Erythroblast (primary cell): ENCODE measurements around the gene TSSK3.

Experiments
- DNase-seq, 2 experiments: peaks; one replicate each; lab custom pipeline; 2025; lab: John Stamatoyannopoulos, UW
- GATA1 ChIP-seq: IDR thresholded peaks from 2 replicates; pipeline ENCODE4 v1.6.1; 2011; ENCODE audit warnings: low read depth, mild to moderate bottlenecking, control low read depth, low read length, moderate library complexity
- POLR2A ChIP-seq: IDR thresholded peaks from 2 replicates; pipeline ENCODE4 v1.6.1; 2011; ENCODE audit warnings: mild to moderate bottlenecking, low read length

TSSK3 gene

GRCh38 chr1:32362474-32363313, at the start of gene TSSK3, which contains the start of gene FAM229A:
TSS of gene TSSK3 (plus strand) at chr1:32362539. CDS start at chr1:32362702, 163 bp downstream.
TSS of gene FAM229A (minus strand) at chr1:32362485. CDS start at chr1:32362091, 394 bp downstream.
- DNase-seq, result no peak
- TF ChIP-seq POLR2A (no peak), GATA1 (no peak)

GRCh38 chr1:32316903-32317277, 45.4 kb upstream of the TSSK3 start:
- TF ChIP-seq GATA1 (no peak), POLR2A (no peak)
- no peak for DNase-seq

GRCh38 chr1:32318127-32318869, 44.0 kb upstream of the TSSK3 start:
- TF ChIP-seq POLR2A, result no peak
- no peak for TF ChIP-seq GATA1
- DNase-seq, result no peak

- no peak for DNase-seq
- TF ChIP-seq GATA1, result no peak
- no peak for TF ChIP-seq POLR2A
These were observed 40.5 kb upstream of the TSSK3 start for GRCh38 chr1:32321712-32322291.

- no peak for DNase-seq
- TF ChIP-seq GATA1 (no peak), POLR2A (no peak)
These were observed 35.1 kb upstream of the TSSK3 start for GRCh38 chr1:32327204-32327603.

- TF ChIP-seq POLR2A (no peak), GATA1 (no peak)
- DNase-seq, result no peak
These were observed 32.3 kb upstream of the TSSK3 start for GRCh38 chr1:32329931-32330466.

GRCh38 chr1:32330558-32331151, 31.7 kb upstream of the TSSK3 start:
- DNase-seq, result no peak
- TF ChIP-seq GATA1 (no peak), POLR2A (no peak)

GRCh38 chr1:32331549-32331948, 30.8 kb upstream of the TSSK3 start:
- TF ChIP-seq POLR2A, result no peak
- no peak for TF ChIP-seq GATA1
- DNase-seq, result no peak

- no peak for DNase-seq
- no peak for TF ChIP-seq GATA1
- no peak for TF ChIP-seq POLR2A
These were observed 29.9 kb upstream of the TSSK3 start for GRCh38 chr1:32332290-32333079.

GRCh38 chr1:32333251-32333963, 28.9 kb upstream of the TSSK3 start:
- DNase-seq, result no peak
- TF ChIP-seq POLR2A (no peak), GATA1 (no peak)

GRCh38 chr1:32334274-32334861, 28.0 kb upstream of the TSSK3 start:
- no peak for DNase-seq
- TF ChIP-seq POLR2A (no peak), GATA1 (no peak)
